MM.1S (cell line): ENCODE results near the gene TRIM66.

Experiments
- DNase-seq: peaks from one replicate; pipeline ENCODE4 v3.0.0-alpha.2; 2015
- H2AFZ ChIP-seq: fragments of 300-600 bp; sonication (generic); 2 replicates; pipeline ENCODE4 v1.6.0; 2016; ENCODE audit warnings: antibody characterized with exemption, low read length
- H3F3A ChIP-seq: fragments of 300-600 bp; sonication (generic); 2 replicates; pipeline ENCODE4 v1.6.1; 2016; ENCODE audit warnings: mild to moderate bottlenecking, antibody characterized with exemption, low read length, moderate library complexity, mixed read lengths; ENCODE audit not compliant: insufficient read depth
- H3K27ac ChIP-seq: fragments of 300-600 bp; sonication (generic); 2 replicates; pipeline ENCODE4 v1.5.1; 2016; ENCODE audit warnings: mild to moderate bottlenecking, low read length
- H3K27me3 ChIP-seq: fragments of 300-600 bp; sonication (generic); replicated peaks from 2 replicates; pipeline ENCODE4 v1.6.0; 2016; ENCODE audit warnings: low read length; ENCODE audit not compliant: insufficient read depth
- H3K36me3 ChIP-seq: fragments of 300-600 bp; sonication (generic); replicated peaks from 2 replicates; pipeline ENCODE4 v1.6.1; 2016; ENCODE audit warnings: mild to moderate bottlenecking, low read length, mixed read lengths; ENCODE audit not compliant: insufficient read depth
- H3K4me1 ChIP-seq: fragments of 300-600 bp; sonication (generic); 2 replicates; pipeline ENCODE4 v1.6.1; 2016; ENCODE audit warnings: low read length, mixed read lengths
- H3K4me2 ChIP-seq: fragments of 300-600 bp; sonication (generic); 2 replicates; pipeline ENCODE4 v1.6.0; 2016; ENCODE audit warnings: low read depth, low read length
- H3K4me3 ChIP-seq: fragments of 300-600 bp; sonication (generic); 2 replicates; pipeline ENCODE4 v1.5.1; 2016; ENCODE audit warnings: low read length, mixed read lengths
- H3K79me2 ChIP-seq: fragments of 300-600 bp; sonication (generic); 2 replicates; pipeline ENCODE4 v1.6.1; 2016; ENCODE audit warnings: mixed run types, low read length, mixed read lengths
- H3K9ac ChIP-seq: fragments of 300-600 bp; sonication (generic); 2 replicates; pipeline ENCODE4 v1.6.1; 2016; ENCODE audit warnings: low read length, mixed read lengths
- H3K9me2 ChIP-seq: fragments of 300-600 bp; sonication (generic); replicated peaks from 2 replicates; pipeline ENCODE4 v1.6.1; 2016; ENCODE audit warnings: mild to moderate bottlenecking, low read length, mixed read lengths; ENCODE audit not compliant: insufficient read depth
- H3K9me3 ChIP-seq: fragments of 300-600 bp; sonication (generic); replicated peaks from 2 replicates; pipeline ENCODE4 v1.6.1; 2016; ENCODE audit warnings: mild to moderate bottlenecking, low read length, mixed read lengths; ENCODE audit not compliant: insufficient read depth
- H4K20me1 ChIP-seq: fragments of 300-600 bp; sonication (generic); 2 replicates; pipeline ENCODE4 v1.6.1; 2016; ENCODE audit warnings: mild to moderate bottlenecking, low read length, moderate library complexity, mixed read lengths; ENCODE audit not compliant: insufficient read depth
- CTCF ChIP-seq: fragments of 300-600 bp; sonication (generic); IDR thresholded peaks from 2 replicates; pipeline ENCODE4 v1.5.1; 2016; ENCODE audit warnings: antibody characterized with exemption, low read length, mixed read lengths
- EZH2 ChIP-seq: fragments of 300-600 bp; sonication (generic); optimal IDR thresholded peaks from 2 replicates; pipeline ENCODE3; 2017; ENCODE audit warnings: low read depth, mild to moderate bottlenecking, antibody characterized with exemption, low read length, mixed read lengths
- EZH2phosphoT487 ChIP-seq: fragments of 300-600 bp; sonication (generic); IDR thresholded peaks from 2 replicates; pipeline ENCODE4 v1.6.1; 2018; ENCODE audit warnings: antibody characterized with exemption, low read length

TRIM66 gene

GRCh38 chr11:8694137-8694536 lies 11.7 kb upstream of the TRIM66 start:
- Histone ChIP-seq H3K9ac (no peak overlapping the region), H3F3A (peaks cover 10% of the 10 kb centered on the region), H4K20me1 (no peaks in the 10 kb centered on the region), H3K27ac (no peak overlapping the region), H3K9me2 (no peaks in the 10 kb centered on the region), H3K4me1 (peaks cover 4% of the 10 kb centered on the region), H3K36me3 (no peaks in the 10 kb centered on the region), H3K79me2 (peaks cover 13% of the 10 kb centered on the region), H3K4me2 (no peak overlapping the region), H3K9me3 (no peaks in the 10 kb centered on the region), H2AFZ (no peak overlapping the region), H3K4me3 (no peak overlapping the region), H3K27me3 (no peaks in the 10 kb centered on the region)
- TF ChIP-seq EZH2, result no peak
- no peak for TF ChIP-seq EZH2phosphoT487
- no peak for TF ChIP-seq CTCF
- no peak for DNase-seq

- Histone ChIP-seq H3K27ac (no peak overlapping the region), H3K79me2 (peaks cover 13% of the 10 kb centered on the region), H3K4me3 (no peak overlapping the region), H3K27me3 (no peaks in the 10 kb centered on the region), H4K20me1 (no peaks in the 10 kb centered on the region), H3F3A (peaks cover 14% of the 10 kb centered on the region), H2AFZ (no peak overlapping the region), H3K9me2 (no peaks in the 10 kb centered on the region), H3K4me2 (no peak overlapping the region), H3K9ac (no peak overlapping the region), H3K36me3 (no peaks in the 10 kb centered on the region), H3K4me1 (peaks cover 4% of the 10 kb centered on the region), H3K9me3 (no peaks in the 10 kb centered on the region)
- TF ChIP-seq CTCF, result no peak
- TF ChIP-seq EZH2phosphoT487, result no peak
- no peak for TF ChIP-seq EZH2
- no peak for DNase-seq
Observed at GRCh38 chr11:8693555-8693954, 11.1 kb upstream of the TRIM66 start.

GRCh38 chr11:8693010-8693551 lies 10.6 kb upstream of the TRIM66 start:
- no peaks in the 10 kb centered on the region for H3K9me2 ChIP-seq
- no peaks in the 10 kb centered on the region for H3K9me3 ChIP-seq
- no peaks in the 10 kb centered on the region for H3K36me3 ChIP-seq
- no peak overlapping the region for H3K4me2 ChIP-seq
- H3K27me3 ChIP-seq, result no peaks in the 10 kb centered on the region
- H3F3A ChIP-seq, result peaks cover 19% of the 10 kb centered on the region
- no peak overlapping the region for H2AFZ ChIP-seq
- peaks cover 4% of the 10 kb centered on the region for H3K4me1 ChIP-seq
- DNase-seq, result no peak
- TF ChIP-seq CTCF (no peak), EZH2phosphoT487 (no peak), EZH2 (no peak)
- H4K20me1 ChIP-seq, result no peaks in the 10 kb centered on the region
- H3K27ac ChIP-seq, result no peak overlapping the region
- H3K4me3 ChIP-seq, result no peak overlapping the region
- peaks cover 13% of the 10 kb centered on the region for H3K79me2 ChIP-seq
- H3K9ac ChIP-seq, result no peak overlapping the region
